HG02973 (cell line): ENCODE results near the gene MEIS2.

Experiments
- ATAC-seq: cut with Tn5 transposase; IDR thresholded peaks from one replicate; pipeline ENCODE4 v1.9.1; 2021; ENCODE audit warnings: moderate library complexity; ENCODE audit not compliant: unreplicated experiment

The MEIS2 gene

DNA sequence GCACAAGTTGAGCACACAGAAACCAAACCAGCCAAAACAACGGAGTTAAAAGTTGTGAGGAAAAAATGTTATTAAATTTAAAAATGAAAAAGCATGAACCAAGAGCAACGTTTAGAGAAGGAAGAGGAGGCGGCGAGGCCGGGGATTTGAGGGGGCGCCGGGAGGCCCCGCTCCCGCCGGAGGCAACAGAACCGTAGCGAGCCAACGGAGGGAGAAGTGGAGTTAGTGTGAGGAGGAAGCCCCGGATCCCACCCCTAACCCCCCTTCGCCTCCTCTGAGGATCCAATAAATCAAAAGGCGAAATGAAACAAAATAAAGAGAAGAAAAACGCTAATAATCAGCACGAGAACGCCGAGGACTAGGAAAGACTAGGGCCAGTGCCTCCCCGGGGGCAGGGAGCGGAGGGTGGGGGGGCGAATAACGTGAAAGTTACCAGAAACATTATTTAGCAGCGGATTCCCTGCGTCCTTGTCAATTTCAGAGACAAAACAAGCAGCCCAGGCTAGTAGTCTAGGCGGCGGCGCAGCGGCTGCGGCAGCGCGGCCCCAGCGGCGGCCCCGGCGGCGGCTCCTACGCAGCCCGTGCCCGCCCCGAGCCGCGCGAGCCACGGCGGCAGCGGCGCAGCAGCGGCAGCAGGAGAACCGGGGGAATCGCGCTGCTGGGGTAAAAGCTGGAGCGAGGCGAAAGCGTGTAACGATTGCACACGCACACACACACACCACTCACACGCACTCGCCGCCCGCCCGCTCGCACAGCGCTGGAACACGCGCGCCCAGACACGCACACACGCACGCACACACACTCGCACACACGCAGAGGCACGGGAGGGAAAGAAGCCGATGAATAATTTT is 1.7 kb downstream of the MEIS2 start:
- ATAC-seq: no peak

GRCh38 chr15:37097144-37097919 is 3.0 kb downstream of the MEIS2 start:
- no peak for ATAC-seq

DNA sequence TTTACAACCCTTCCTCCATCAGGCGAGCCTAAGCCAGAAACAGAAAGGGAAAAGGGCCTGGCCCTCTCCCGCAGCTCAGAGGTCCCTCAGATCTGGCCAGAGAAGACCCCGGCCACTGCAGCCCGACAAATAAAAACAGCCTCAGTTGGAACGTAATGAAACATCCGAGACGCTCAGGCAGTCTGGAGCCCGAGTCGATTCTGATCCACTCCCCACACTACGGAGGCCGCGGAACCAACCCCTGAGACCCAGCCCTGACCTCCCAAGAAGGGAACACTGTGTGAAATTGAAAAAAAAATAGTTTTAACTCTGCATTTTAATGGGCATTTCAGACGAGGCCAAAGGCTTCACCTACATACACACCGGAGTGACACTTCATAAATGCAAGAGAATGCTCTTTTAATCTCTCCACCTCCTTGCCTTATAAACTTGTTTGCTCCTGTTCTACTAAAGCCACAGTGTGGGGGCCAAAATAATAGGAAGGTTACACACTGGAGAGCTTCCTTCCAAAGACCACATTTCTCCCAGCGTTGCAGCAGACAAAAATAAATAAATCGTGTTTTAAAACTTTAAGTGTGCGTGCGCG is 3.7 kb downstream of the MEIS2 start:
- no peak for ATAC-seq

- no peak for ATAC-seq
Measured at GRCh38 chr15:37095770-37096557, 4.4 kb downstream of the MEIS2 start.

GRCh38 chr15:37094915-37095711 is 5.2 kb downstream of the MEIS2 start:
- no peak for ATAC-seq

GRCh38 chr15:37094333-37094914 is 5.9 kb downstream of the MEIS2 start:
- no peak for ATAC-seq

- ATAC-seq: no peak
Measured at GRCh38 chr15:37093480-37094332, 6.6 kb downstream of the MEIS2 start.

DNA sequence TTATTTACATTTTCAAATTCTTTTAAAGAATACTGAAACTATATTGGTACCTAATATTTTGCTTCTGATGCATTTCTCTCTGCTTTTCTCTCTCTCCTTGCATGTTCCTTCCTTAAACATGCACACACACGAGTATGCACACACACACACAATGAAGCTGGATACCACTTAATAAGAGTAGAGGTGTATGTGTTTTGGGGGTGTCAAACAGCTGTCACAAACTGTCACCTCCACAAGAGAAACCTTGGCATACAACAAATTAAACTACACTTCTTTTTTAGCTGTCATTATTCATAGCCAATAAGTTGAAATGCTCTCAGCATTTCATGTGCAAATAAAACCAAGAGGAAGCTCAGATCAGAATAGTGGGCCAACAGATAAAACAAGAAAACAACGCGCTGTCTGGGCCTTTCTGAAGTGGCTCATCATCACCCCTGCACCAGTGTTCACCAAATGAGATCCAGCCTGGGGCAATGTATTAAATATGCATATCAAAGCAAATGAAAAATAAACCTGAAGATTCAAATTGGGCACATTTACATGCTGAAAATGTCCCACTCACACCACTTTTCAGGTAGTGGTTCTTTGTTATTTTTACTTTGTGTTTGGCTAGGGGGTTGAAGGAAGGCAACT is 9.7 kb downstream of the MEIS2 start:
- ATAC-seq: no peak

- no peak for ATAC-seq
Measured at GRCh38 chr15:37088436-37088835, 11.9 kb downstream of the MEIS2 start.

DNA sequence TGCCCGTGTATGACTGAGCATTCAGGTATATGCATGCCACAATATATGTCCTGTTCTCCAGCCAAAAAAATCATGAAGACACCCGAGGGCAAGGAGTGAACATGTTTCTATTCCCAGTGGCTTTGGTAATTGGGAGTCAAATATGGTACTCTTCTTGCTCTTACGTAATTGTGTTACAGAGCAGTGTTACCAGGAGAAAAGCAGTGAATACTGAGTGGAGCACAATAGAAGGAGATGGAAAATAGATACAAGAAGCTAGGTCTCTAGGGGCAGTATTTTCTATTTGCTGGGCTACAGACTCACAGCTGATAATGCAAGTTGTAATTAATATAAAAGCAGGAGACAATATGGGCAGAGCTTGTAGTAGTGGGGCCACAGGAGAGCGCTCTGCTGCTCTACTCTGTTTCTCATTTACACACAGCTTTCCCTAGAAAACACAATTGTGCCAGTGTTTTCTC is 13.2 kb downstream of the MEIS2 start:
- ATAC-seq: no peak

DNA sequence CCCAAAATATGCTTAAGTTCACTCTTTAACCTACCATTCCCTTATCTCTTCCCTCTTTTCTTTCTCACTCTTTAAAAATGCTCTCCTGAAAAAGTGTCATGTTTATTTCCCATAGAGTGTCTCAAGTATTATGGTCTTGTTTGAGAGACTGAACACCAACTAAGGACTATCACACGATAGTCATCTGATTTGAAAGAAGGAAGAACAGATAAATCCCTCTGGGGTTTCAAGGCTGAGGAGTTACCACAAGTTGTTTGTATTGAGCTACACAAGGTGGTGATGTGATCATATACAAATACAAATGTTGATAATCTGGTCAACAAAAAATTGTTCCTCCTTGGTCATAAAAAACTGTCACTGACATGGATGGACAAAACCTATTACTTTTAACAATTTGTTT is 13.8 kb downstream of the MEIS2 start:
- ATAC-seq: no peak

GRCh38 chr15:37086120-37086519 is 14.2 kb downstream of the MEIS2 start:
- ATAC-seq: no peak

DNA sequence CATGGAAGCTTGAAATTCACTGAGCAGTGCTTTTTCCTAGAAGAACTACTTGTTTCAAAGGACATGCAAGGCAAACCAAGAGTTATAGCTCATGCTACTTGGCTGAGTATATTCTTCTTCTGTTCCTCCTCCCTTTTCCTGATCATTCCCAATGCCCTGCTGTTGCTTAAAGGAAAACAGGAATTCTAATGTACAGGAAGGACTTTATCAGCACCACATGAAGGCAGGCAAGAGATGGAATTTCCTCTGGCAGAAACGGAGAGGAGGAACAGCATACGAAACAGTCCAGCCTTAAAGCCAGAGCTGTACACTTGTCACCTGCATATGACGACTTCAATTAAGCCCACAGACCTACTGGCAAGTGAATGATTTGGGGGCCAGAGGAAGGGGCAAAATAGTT is 15.7 kb downstream of the MEIS2 start:
- no peak for ATAC-seq

- ATAC-seq: no peak
Measured at GRCh38 chr15:37083610-37084009, 16.7 kb downstream of the MEIS2 start.

GRCh38 chr15:37081983-37082382 is 18.4 kb downstream of the MEIS2 start:
- ATAC-seq: no peak

DNA sequence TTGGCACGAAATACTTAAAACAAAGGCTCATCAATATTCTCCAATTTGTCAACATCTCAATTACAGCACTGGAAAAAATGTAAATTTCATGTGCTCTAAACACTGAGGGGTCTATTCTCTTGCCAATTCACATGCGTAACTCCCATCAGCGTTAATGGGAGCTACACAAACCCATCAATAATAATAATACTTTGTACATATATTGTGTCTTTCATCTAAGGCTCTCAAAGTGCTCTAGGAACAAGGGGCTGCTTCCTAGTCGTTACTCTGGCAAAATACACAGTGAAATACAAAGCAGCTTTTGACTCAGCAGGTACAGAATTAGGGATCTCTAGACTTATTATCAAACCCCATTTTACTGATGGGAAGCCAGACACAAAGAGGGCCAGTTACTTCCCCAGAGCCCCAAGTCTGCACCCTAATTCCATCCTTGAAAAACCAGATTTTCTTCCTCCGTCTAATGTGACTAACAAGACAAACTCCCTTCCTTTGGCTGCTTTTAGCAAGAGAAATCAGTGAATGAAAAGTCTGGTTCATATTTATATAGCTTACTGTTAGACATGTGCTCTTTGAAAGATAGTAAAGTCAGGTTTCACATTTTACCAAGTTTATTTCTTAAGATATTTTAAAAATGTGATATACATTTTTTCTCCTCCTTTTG is 20.0 kb downstream of the MEIS2 start:
- ATAC-seq: no peak

DNA sequence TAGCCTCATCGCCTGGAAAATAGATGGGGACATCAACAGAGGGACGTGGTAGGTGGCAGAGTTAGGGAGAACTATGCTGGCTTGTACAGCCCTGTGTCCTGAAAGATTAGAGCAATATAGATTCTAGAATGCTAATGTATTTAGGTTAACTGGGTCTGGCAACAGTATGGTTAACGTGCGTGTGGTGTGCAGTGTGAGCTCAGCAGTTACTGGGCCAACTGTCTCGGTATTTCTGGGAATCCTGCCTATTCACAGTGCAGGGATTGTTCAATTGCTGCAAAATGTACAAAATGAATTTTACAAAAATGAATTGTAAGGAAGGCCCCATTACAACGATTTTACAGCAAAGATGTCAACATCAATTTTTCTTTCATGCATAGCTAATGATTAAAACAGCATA is 20.6 kb downstream of the MEIS2 start:
- no peak for ATAC-seq

DNA sequence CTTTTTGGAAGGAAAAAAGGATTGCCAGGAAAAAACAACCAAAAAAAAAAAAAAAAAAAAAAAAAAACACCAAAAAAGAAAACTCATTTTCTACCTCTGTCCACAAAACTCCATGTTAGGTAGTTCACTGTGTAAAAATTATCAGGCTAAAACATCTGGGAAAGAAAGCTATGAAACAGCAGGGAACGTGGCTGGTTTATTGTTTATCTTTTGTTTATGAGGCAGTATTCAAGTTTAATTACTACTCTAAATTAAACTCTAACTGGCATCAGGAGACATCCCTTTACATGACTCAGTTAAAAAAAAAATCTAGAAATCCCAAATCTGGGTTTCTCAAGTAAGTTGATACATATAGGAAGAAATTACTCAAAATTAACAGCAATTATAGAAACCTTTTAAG is 21.8 kb downstream of the MEIS2 start:
- ATAC-seq: no peak
